Erythroblast (primary cell): ENCODE data around the gene HTR6.

Source experiments
- DNase-seq, 2 experiments: peaks; one replicate each; lab custom pipeline; 2025; lab: John Stamatoyannopoulos, UW
- GATA1 ChIP-seq: IDR thresholded peaks from 2 replicates; pipeline ENCODE4 v1.6.1; 2011; ENCODE audit warnings: low read depth, mild to moderate bottlenecking, control low read depth, low read length, moderate library complexity
- POLR2A ChIP-seq: IDR thresholded peaks from 2 replicates; pipeline ENCODE4 v1.6.1; 2011; ENCODE audit warnings: mild to moderate bottlenecking, low read length

Gene HTR6

DNA sequence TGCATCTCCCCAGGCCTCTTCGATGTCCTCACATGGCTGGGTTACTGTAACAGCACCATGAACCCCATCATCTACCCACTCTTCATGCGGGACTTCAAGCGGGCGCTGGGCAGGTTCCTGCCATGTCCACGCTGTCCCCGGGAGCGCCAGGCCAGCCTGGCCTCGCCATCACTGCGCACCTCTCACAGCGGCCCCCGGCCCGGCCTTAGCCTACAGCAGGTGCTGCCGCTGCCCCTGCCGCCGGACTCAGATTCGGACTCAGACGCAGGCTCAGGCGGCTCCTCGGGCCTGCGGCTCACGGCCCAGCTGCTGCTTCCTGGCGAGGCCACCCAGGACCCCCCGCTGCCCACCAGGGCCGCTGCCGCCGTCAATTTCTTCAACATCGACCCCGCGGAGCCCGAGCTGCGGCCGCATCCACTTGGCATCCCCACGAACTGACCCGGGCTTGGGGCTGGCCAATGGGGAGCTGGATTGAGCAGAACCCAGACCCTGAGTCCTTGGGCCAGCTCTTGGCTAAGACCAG lies 14.3 kb downstream of the HTR6 start:
- TF ChIP-seq GATA1 = no peak
- TF ChIP-seq POLR2A = no peak

DNA sequence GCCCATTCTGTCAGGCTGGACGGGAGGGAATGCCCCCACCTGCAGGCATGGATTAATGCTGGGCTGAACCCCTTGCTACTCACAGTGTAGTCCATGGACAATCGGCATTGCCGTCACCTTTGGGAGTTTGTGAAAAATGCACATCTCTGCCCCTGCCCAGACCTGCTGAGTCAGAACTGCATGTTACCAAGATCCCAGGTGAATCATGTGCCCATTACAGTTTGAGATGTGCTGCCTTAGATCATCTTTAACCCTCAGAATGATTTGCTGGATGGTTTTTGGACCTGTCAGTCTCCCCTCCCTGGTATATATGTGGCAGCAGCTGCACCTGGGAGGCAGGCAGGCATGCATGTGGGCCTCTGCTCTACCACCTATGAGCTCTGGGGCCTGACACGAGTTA lies 15.0 kb downstream of the HTR6 start:
- no peak for DNase-seq
- TF ChIP-seq POLR2A (no peak), GATA1 (no peak)

More for the DNA sequence above, 14.3 kb downstream of the HTR6 start:
- no peak for DNase-seq

DNA sequence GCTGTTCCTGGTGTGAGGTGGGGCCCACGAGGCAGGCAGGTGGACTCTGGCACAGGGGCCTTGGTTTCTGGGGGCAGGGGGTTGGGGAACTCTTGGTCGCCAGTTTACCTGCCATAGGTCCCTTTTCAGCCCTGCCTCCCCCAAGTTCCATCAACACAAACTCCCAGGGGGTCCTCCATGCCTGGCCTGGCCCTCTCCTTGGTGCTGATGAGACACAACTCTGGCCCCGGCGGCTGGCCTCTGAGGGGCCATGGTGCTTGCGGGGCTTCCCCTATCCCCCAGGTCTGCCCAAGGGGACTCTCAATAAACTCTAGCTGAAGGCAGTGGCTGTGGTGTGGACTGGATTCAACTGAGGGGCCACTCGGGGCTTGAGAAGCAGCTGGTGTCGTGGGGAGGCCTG lies 16.0 kb downstream of the HTR6 start:
- no peak for DNase-seq
- no peak for TF ChIP-seq POLR2A

DNA sequence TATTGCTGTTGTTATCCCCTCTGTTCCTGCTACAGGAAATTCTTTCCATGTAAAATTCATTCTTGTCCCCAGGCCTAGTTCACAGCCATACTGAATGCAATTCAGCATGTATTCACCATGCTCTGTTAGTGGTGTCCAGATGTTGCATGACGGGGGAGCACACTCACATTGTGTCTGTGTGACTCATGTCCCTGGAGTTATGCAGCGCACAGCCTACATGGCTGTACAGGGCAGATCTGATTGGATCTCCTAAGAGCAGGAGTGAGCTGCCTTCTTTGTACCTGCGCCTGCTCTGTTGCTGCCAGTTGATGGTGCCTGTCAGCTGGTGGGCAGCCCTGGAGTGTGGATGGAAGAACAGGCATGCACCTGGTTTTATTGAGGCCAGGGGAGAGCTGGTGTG lies 17.6 kb downstream of the HTR6 start:
- TF ChIP-seq POLR2A = no peak
- no peak for DNase-seq

DNA sequence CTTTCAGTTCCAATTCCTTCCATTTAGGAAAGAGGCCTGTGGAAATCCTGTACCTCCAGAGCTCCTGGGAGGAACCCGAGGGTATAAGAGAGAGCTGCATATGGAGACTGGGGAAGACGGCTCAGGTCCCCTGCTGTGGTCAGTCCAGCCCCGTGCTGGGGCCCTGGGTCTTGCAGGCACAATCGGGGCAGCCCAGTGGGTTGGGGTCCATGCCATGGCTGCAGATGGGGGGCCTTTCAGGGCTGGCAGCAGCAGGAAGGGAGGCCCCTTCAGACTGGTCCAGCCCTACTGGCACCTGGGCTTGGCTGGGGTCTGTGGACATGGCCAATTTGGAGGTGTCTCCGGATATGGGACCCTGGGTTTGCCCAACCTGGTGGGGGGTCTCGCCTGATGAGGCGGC lies 18.2 kb downstream of the HTR6 start:
- no peak for TF ChIP-seq GATA1
- TF ChIP-seq POLR2A = no peak
- DNase-seq = no peak

DNA sequence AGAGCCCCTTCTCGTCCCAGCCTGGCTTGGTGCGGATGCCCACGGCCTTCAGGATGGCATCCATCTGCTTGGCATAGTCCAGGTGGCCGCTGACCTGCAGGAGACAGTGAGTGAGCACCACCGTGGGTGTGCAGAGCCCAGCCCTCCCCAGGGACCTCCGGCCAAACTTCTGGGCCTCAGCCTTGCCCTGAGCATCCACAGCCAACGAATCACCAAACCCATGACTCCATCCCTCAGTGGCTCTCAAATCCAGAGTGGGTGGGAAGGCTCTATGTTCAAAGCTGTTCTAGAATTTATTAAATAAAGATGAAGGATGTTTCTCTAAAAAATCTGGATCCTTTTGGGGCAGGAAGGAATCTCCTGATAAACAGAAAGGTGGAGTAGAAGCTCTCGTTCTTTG lies 18.7 kb downstream of the HTR6 start:
- TF ChIP-seq POLR2A (no peak), GATA1 (no peak)
- no peak for DNase-seq

DNA sequence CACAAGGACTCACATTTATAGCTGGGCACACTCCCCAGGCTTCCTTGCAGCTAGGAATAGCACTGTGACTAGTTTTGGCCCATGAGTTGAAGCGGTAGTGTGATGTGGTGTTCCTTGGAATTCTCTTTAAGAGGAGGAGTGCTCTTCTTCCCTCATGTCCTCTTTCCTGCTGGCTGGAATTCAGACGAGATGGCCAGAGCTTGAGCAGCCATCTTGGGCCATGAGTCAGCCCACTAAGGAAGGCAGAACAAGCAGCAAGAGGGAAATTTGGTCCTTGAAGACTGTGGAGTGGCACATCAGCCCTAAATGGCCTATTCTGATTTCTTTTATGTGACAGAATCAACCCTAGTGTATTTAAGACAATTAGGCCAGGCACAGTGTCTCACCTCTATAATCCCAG lies 20.0 kb downstream of the HTR6 start:
- no peak for DNase-seq
- TF ChIP-seq GATA1 (no peak), POLR2A (no peak)

DNA sequence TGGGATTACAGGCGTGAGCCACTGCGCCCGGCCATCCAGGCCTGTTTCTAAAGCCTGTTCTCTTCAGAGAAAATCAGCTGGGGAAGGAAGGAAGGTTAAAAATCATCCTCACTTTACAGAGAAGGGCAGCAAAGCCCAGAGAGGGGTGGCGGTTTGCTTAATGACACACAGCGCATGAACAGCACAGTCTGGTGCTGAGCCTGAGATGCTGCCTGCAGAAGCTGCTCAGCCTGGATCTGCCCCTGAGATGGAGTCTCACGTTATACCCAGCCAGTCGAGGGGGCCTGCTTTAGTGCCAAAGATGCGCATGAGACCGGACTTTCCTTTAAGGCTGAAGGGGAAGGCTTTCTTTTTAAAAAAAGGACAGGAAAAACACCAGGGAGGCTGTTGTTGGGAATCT lies 21.3 kb downstream of the HTR6 start:
- TF ChIP-seq GATA1 = no peak
- TF ChIP-seq POLR2A = no peak
- no peak for DNase-seq

DNA sequence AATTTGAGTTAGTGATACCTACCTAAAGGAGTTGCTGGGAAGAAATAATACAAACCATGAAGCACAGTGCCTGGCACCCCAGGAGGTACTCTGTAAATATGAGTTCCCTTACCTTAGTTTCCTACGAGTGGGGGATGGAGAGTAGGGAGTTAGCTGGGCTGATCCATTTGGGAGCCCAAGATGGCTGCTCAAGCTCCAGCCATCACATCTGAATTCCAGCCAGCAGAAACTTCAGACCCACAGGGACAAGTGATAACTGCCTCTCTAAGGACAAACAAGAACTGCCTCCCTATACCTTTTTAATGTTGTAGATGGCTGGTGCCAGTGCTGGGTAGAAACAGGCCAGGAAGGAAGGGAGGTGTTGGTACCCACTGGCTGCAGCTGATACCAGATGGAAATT lies 22.7 kb downstream of the HTR6 start:
- TF ChIP-seq POLR2A (no peak), GATA1 (no peak)
- no peak for DNase-seq

DNA sequence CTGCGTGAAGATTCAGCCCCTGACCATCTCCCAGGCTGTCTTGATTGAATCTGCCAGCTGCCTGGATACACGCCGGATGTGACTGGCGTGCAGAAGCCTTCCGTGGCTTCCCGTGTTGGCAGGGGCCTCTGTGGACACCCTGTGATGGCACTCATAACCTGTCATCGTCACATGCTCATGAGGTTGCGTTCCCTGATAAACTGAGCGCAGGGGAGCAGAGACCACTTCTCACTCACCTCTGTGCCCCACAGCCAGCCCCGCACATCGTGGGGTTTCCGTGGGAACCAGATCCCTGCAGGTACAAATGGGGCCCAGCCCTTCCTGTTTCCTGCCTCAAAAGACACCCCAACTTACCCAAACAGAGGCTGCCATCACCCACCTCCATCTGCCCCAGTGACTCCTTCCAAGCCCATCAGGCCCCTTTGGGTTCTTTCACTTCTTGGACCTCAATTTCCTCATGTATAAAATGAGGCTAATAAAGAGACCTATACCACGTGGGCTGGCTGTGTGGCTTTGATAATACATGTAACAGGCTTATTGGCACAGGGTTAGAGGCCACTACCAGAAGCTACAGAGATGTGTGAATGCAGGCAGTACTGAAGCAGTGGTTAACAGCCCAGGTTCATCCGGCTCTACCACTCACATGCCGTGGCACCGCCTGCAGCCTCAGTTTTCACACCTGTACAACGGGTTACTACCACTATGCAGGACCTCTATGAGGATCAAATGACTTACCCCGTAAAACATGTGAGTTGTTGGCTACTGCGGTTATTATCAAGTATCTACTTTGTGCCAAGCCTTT lies 23.6 kb downstream of the HTR6 start:
- TF ChIP-seq GATA1 (no peak), POLR2A (no peak)
- no peak for DNase-seq

DNA sequence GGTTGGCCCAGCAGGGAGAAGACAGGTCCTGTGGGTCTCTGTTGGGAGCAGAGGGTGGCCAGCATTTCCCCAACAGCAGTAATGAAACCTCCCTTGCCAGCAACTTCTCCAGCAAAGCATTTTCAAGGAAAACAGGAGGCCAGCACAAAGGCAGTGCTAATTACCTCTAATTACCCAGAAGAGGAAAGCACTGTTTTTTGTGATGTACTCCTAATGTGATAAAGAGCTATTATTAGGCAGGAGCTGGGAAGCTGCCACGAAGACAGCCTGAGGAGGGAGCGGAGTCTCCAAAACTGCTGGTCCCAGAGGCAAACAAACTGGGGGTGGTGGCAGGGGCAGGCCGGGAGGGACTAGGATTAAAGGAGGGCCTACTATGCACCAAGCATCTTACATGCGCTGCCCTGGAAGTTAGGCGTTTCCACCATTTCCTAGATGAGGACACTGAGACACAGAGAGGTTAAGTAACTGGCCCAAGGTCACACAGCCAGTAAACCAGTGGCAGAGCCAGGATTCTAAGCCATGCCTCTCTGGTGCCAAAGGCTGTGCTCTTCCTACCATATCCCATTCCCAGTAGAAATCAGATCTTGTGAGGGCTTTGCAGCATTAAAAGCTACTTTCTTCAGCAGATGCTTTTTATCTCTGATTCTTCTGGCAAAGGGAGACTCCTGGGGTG lies 24.5 kb downstream of the HTR6 start:
- TF ChIP-seq GATA1 = no peak
- TF ChIP-seq POLR2A = no peak
- no peak for DNase-seq

DNA sequence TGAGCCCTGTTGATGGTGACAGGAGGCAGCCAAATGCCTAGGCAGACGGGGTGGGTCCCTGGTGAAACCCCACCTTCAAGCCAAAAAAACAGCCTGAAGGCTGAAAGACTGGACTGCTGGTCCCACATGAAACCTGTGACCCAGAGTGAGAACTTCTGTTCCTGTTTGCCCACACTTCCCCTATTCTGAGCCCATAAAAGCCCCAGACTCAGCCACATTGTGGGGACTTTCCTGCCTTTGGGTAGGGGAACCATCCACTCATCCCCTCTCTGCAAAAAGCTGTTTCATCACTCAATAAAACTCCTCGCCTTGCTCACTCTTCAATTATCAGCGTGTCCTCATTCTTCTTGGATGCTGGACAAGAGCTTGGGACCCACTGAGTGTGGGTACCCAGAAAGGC lies 25.2 kb downstream of the HTR6 start:
- TF ChIP-seq GATA1 (no peak), POLR2A (no peak)
- DNase-seq = no peak

DNA sequence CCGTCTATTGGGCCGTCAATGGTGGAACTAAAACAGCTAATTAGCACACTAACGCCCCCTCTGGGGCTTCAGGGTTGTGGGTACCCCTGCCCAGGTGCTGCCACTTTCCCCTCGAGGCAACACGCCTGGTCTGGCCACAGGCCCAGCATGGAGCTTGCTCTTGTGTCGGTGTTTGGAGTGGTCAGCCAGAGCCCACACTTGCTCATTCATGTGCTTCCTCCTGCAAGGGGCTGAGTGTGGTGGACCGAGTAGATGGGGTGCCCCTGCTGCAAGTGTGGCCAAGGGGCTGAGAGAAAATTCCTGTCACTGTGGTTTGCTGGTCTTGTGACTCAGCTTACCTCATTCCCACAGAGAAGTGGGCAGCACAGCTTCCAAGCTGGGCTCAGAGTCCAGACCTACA lies 25.7 kb downstream of the HTR6 start:
- TF ChIP-seq GATA1 = no peak
- no peak for TF ChIP-seq POLR2A
- no peak for DNase-seq

DNA sequence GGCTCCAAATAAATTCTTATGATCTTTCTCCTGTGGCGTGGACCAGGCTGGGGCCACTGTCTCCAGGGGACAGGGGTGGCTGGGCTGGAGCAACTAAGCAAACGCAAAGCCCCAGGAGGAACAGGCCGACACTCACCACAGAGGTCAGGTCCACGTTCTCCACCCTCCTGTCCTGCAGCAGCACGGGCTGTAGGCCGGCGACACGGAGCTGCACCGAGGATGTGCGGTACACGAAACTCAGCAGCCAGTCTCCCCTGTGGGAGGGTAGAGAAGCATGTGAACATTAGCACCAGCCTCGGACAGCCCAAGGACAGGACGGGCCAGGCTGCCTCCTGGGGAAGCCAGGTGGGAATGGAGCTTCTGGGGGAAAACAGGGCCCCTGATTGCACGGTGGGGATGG lies 29.6 kb downstream of the HTR6 start:
- TF ChIP-seq GATA1 (no peak), POLR2A (no peak)
- DNase-seq = no peak

DNA sequence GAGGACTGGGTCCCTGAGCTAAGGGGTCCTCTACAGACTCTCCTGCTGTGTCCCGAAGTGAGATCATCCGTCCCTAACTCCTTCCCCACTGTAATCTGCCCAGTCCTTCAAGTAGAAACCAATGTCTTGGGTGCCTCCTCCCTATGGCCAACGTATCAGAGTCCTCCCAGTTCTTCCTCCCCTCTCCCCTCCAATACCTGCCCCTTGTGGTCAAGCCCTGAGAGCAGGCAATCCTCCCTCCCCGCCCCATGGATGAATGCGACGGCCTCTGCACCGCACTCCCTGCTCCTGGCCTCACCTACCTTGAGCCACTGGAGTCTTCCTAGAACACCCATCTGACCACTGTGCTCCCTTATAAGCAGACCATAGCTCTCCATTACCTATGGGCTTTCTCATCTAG lies 31.1 kb downstream of the HTR6 start:
- no peak for TF ChIP-seq POLR2A
- no peak for TF ChIP-seq GATA1
- no peak for DNase-seq
